SK-N-SH (cell line): ENCODE measurements around the gene LCE1B. TPM values are rescaled to one million over a fixed set of nuclear protein-coding genes. Genes with fewer than 3 reads are reported as not detected.

ENCODE experiments used
- CTCF ChIA-PET: fragments of 300-600, 350-600 bp; formaldehyde crosslinking; extraction: SDS; loops from one replicate; lab custom pipeline; 2021; lab: Yijun Ruan, JAX
- POLR2A ChIA-PET: fragments of 350-600 bp; sonication (Branson Sonifier 250); formaldehyde crosslinking; extraction: SDS; loops from one replicate; lab custom pipeline; 2020; ENCODE audit warnings: antibody characterized with exemption, inconsistent platforms; lab: Yijun Ruan, JAX
- DNase-seq: peaks from one replicate; pipeline ENCODE4 v3.0.0; 2012
- H2AFZ ChIP-seq: fragments of 200-600 bp; sonication (generic); 2 replicates; pipeline ENCODE4 v1.8.1; 2016; ENCODE audit warnings: antibody characterized with exemption, mild to moderate bottlenecking, low read depth
- H3F3A ChIP-seq: fragments of 200-600 bp; sonication (generic); replicated peaks from 2 replicates; pipeline ENCODE3; 2016; ENCODE audit warnings: antibody characterized with exemption, mild to moderate bottlenecking; ENCODE audit not compliant: insufficient read depth
- H3K27ac ChIP-seq, 2 experiments: fragments of 200-500 bp in 1 of 2; fragments of 200-600 bp in 1 of 2; sonication (Bioruptor generic) in 1 of 2; sonication (generic), shearing (Covaris generic) in 1 of 2; 2 replicates each; pipeline versions ENCODE4 v1.5.1 to v1.6.1; 2014 to 2016; ENCODE audit warnings: low read depth in 2 of 2, inconsistent platforms in 1 of 2, low read length in 1 of 2, mild to moderate bottlenecking in 1 of 2, mixed read lengths in 1 of 2
- H3K27me3 ChIP-seq: fragments of 200-600 bp; sonication (generic), shearing (Covaris generic); 2 replicates; pipeline ENCODE4 v1.6.1; 2016; ENCODE audit warnings: mixed run types; ENCODE audit not compliant: insufficient read depth
- H3K36me3 ChIP-seq, 2 experiments: fragments of 200-500 bp in 1 of 2; fragments of 200-600 bp in 1 of 2; sonication (Bioruptor generic) in 1 of 2; sonication (generic) in 1 of 2; replicated peaks in 1 of 2; 2 replicates each; pipeline versions ENCODE3 to v1.5.1; 2014 to 2016; ENCODE audit warnings: low read length in 1 of 2, mild to moderate bottlenecking in 1 of 2; ENCODE audit not compliant: insufficient read depth in 2 of 2, control insufficient read depth in 1 of 2
- H3K4me1 ChIP-seq, 2 experiments: fragments of 200-500 bp in 1 of 2; fragments of 200-600 bp in 1 of 2; sonication (Bioruptor generic) in 1 of 2; sonication (generic), shearing (Covaris generic) in 1 of 2; 2 replicates each; pipeline versions ENCODE4 v1.5.1 to v1.6.1; 2014 to 2016; ENCODE audit warnings: low read depth in 1 of 2, low read length in 1 of 2, mixed run types in 1 of 2; ENCODE audit not compliant: insufficient read depth in 2 of 2, control insufficient read depth in 1 of 2
- H3K4me2 ChIP-seq: fragments of 200-600 bp; sonication (generic), shearing (Covaris generic); 2 replicates; pipeline ENCODE4 v1.6.1; 2017; ENCODE audit warnings: mixed run types
- H3K4me3 ChIP-seq, 2 experiments: fragments of 200-500 bp in 1 of 2; fragments of 200-600 bp in 1 of 2; sonication (Bioruptor generic) in 1 of 2; sonication (generic), shearing (Covaris generic) in 1 of 2; 2 replicates each; pipeline versions ENCODE4 v1.5.1 to v1.8.1; 2014 to 2016; ENCODE audit warnings: low read depth in 2 of 2, inconsistent platforms in 1 of 2, low read length in 1 of 2, mild to moderate bottlenecking in 1 of 2, mixed read lengths in 1 of 2, moderate library complexity in 1 of 2
- H3K79me2 ChIP-seq: fragments of 200-600 bp; sonication (generic); 2 replicates; pipeline ENCODE4 v1.8.1; 2017; ENCODE audit warnings: mild to moderate bottlenecking; ENCODE audit not compliant: insufficient read depth
- H3K9ac ChIP-seq: fragments of 200-600 bp; sonication (generic); 2 replicates; pipeline ENCODE4 v1.6.1; 2017; ENCODE audit warnings: mixed run types
- H3K9me2 ChIP-seq: fragments of 200-600 bp; sonication (generic); 2 replicates; pipeline ENCODE4 v1.6.1; 2017; ENCODE audit warnings: mixed run types
- H3K9me3 ChIP-seq: fragments of 200-600 bp; sonication (generic); 2 replicates; pipeline ENCODE4 v1.6.1; 2017; ENCODE audit warnings: mixed run types, mild to moderate bottlenecking, moderate library complexity
- H4K20me1 ChIP-seq: fragments of 200-600 bp; sonication (generic); 2 replicates; pipeline ENCODE4 v1.6.1; 2017; ENCODE audit warnings: mild to moderate bottlenecking, mixed run types; ENCODE audit not compliant: insufficient read depth
- GABPA ChIP-seq: IDR thresholded peaks from 2 replicates; pipeline ENCODE4 v1.4.0; 2012; ENCODE audit warnings: low read depth, mild to moderate bottlenecking
- MEF2A ChIP-seq: IDR thresholded peaks from 2 replicates; pipeline ENCODE4 v1.4.0; 2012; ENCODE audit warnings: low read depth, borderline replicate concordance
- MXI1 ChIP-seq: IDR thresholded peaks from 2 replicates; pipeline ENCODE4 v1.6.1; 2012; ENCODE audit warnings: mild to moderate bottlenecking, low read depth, low read length, improper control_type of control experiment
- NFIC ChIP-seq: IDR thresholded peaks from 2 replicates; pipeline ENCODE4 v1.4.0; 2012; ENCODE audit warnings: borderline replicate concordance
- POLR2AphosphoS5 ChIP-seq: IDR thresholded peaks from 2 replicates; pipeline ENCODE4 v1.6.1; 2012; ENCODE audit warnings: low read depth, low read length
- RAD21 ChIP-seq: IDR thresholded peaks from 2 replicates; pipeline ENCODE4 v1.6.1; 2012; ENCODE audit warnings: mild to moderate bottlenecking, low read length
- RCOR1 ChIP-seq: fragments of 150-350 bp; IDR thresholded peaks from 2 replicates; pipeline ENCODE4 v1.6.1; 2017; ENCODE audit warnings: antibody characterized with exemption, low read length
- RFX5 ChIP-seq: IDR thresholded peaks from 2 replicates; pipeline ENCODE4 v1.6.1; 2012; ENCODE audit warnings: mild to moderate bottlenecking, improper control_type of control experiment, low read length
- SIN3A ChIP-seq: IDR thresholded peaks from 2 replicates; pipeline ENCODE4 v1.6.1; 2012; ENCODE audit warnings: low read depth, mild to moderate bottlenecking, low read length, moderate library complexity, borderline replicate concordance
- SMC3 ChIP-seq: IDR thresholded peaks from 2 replicates; pipeline ENCODE4 v1.6.1; 2012; ENCODE audit warnings: low read depth, low read length, improper control_type of control experiment
- WGBS: methylation state at CpG from one replicate; pipeline ENCODE4 v1.1.6; 2017; ENCODE audit warnings: low lambda C conversion rate; 5-methylcytosine and 5-hydroxymethylcytosine counted together
- polyA plus RNA-seq, 3 experiments: library from polyadenylated mRNA; depleted of rRNA; stranded (reverse); fragments of >200 nt; gene quantifications; 2 replicates each; pipeline ENCODE4 v1.2.3, GENCODE V29; 2012
- TF ChIP-seq, protein P1 (sequence below): fragments of 150-350 bp; IDR thresholded peaks from 2 replicates; pipeline ENCODE4 v1.6.1; 2017; ENCODE audit warnings: antibody characterized with exemption, low read length, low read depth, borderline replicate concordance
- TF ChIP-seq, protein P2 (sequence below): IDR thresholded peaks from 2 replicates; pipeline ENCODE4 v1.4.0; 2012; ENCODE audit warnings: low read depth, borderline replicate concordance
- TF ChIP-seq, protein P3 (sequence below): IDR thresholded peaks from 2 replicates; pipeline ENCODE4 v1.4.0; 2012; ENCODE audit warnings: low read depth
- TF ChIP-seq, protein P4 (sequence below): IDR thresholded peaks from 2 replicates; pipeline ENCODE4 v1.6.1; 2012; ENCODE audit warnings: mild to moderate bottlenecking, low read depth, low read length, moderate library complexity

LCE1B gene
- polyA plus RNA-seq, 1 of the 3 experiments (the other 2 are of a cell fraction) = not detected

DNA sequence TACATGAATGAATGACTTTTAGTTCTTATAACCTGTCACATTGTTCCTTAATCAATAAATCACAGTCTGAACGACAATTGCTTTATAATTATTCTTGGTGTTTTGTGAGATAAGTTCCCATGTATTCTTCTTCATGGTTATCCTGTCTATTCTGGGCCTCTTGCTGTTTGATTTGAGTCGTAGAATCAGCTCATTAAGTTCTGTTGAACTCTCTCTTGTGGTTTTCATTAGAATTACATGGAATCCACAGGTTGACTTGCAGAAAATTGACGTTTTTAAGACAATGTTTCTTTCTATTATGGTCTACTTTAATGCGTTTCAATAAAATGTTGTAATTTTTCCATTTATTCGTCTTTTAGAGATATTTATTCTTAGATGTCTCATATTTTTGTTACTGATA lies 11.5 kb downstream of the LCE1B start:
- H3K4me1 ChIP-seq = no peaks in the 10 kb centered on the region; a peak in 1 of 4 replicates
- H2AFZ ChIP-seq = no peak overlapping the region
- no peaks in the 10 kb centered on the region for H3K9me2 ChIP-seq
- CTCF ChIA-PET = no interaction called here
- H4K20me1 ChIP-seq = no peaks in the 10 kb centered on the region
- H3K9me3 ChIP-seq = no peaks in the 10 kb centered on the region
- no peaks in the 10 kb centered on the region for H3K36me3 ChIP-seq
- WGBS = 1% methylated on average over 5 of the region's 5 CpGs
- H3K27ac ChIP-seq = no peak overlapping the region
- no peaks in the 10 kb centered on the region for H3F3A ChIP-seq
- TF ChIP-seq, protein P1, sequence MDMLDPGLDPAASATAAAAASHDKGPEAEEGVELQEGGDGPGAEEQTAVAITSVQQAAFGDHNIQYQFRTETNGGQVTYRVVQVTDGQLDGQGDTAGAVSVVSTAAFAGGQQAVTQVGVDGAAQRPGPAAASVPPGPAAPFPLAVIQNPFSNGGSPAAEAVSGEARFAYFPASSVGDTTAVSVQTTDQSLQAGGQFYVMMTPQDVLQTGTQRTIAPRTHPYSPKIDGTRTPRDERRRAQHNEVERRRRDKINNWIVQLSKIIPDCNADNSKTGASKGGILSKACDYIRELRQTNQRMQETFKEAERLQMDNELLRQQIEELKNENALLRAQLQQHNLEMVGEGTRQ = no peak
- TF ChIP-seq, protein P2, sequence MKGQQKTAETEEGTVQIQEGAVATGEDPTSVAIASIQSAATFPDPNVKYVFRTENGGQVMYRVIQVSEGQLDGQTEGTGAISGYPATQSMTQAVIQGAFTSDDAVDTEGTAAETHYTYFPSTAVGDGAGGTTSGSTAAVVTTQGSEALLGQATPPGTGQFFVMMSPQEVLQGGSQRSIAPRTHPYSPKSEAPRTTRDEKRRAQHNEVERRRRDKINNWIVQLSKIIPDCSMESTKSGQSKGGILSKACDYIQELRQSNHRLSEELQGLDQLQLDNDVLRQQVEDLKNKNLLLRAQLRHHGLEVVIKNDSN = no peak
- no peak for TF ChIP-seq SIN3A
- no peak for TF ChIP-seq MXI1
- POLR2A ChIA-PET = no interaction called here
- no peak for DNase-seq
- no peak overlapping the region for H3K4me2 ChIP-seq
- H3K9ac ChIP-seq = no peak overlapping the region
- no peak overlapping the region for H3K4me3 ChIP-seq
- H3K79me2 ChIP-seq = no peaks in the 10 kb centered on the region
- H3K27me3 ChIP-seq = peaks cover 7% of the 10 kb centered on the region; the same call in 1 of the 2 replicates

DNA sequence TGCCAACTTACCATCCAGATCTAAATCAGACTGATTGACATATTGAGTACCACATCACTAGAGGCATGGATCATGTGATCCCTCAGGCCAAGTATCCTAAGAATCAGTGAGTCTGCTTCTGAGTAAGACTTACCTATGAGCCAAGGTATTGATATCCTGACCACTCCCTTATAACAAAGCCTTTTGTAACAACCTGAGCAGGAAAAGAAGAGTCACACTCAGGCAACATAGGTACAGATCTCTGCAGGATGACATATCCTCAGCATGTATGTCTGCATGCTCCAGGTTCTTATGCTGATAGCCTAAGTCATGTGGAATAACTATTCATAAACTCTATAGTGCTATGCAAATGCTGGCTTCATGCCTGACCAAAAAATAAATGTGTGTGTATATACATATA lies 13.2 kb downstream of the LCE1B start:
- Histone ChIP-seq H3K79me2 (no peaks in the 10 kb centered on the region), H3K4me1 (no peaks in the 10 kb centered on the region; a peak in 1 of 4 replicates), H4K20me1 (no peaks in the 10 kb centered on the region), H2AFZ (no peak overlapping the region), H3K36me3 (no peaks in the 10 kb centered on the region), H3K9me3 (no peaks in the 10 kb centered on the region), H3K9ac (no peak overlapping the region), H3K27me3 (peaks cover 7% of the 10 kb centered on the region; the same call in 1 of the 2 replicates), H3K9me2 (no peaks in the 10 kb centered on the region), H3K4me2 (no peak overlapping the region), H3K27ac (no peak overlapping the region), H3K4me3 (no peak overlapping the region), H3F3A (no peaks in the 10 kb centered on the region)
- no peak for DNase-seq
- CTCF ChIA-PET = no interaction called here
- TF ChIP-seq, protein P1 = no peak
- no peak for TF ChIP-seq POLR2AphosphoS5
- no peak for TF ChIP-seq MXI1
- no peak for TF ChIP-seq SMC3
- no peak for TF ChIP-seq RFX5
- TF ChIP-seq RCOR1 = no peak
- TF ChIP-seq NFIC = no peak
- TF ChIP-seq, protein P3, sequence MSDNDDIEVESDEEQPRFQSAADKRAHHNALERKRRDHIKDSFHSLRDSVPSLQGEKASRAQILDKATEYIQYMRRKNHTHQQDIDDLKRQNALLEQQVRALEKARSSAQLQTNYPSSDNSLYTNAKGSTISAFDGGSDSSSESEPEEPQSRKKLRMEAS = no peak
- TF ChIP-seq GABPA = no peak
- TF ChIP-seq, protein P4, sequence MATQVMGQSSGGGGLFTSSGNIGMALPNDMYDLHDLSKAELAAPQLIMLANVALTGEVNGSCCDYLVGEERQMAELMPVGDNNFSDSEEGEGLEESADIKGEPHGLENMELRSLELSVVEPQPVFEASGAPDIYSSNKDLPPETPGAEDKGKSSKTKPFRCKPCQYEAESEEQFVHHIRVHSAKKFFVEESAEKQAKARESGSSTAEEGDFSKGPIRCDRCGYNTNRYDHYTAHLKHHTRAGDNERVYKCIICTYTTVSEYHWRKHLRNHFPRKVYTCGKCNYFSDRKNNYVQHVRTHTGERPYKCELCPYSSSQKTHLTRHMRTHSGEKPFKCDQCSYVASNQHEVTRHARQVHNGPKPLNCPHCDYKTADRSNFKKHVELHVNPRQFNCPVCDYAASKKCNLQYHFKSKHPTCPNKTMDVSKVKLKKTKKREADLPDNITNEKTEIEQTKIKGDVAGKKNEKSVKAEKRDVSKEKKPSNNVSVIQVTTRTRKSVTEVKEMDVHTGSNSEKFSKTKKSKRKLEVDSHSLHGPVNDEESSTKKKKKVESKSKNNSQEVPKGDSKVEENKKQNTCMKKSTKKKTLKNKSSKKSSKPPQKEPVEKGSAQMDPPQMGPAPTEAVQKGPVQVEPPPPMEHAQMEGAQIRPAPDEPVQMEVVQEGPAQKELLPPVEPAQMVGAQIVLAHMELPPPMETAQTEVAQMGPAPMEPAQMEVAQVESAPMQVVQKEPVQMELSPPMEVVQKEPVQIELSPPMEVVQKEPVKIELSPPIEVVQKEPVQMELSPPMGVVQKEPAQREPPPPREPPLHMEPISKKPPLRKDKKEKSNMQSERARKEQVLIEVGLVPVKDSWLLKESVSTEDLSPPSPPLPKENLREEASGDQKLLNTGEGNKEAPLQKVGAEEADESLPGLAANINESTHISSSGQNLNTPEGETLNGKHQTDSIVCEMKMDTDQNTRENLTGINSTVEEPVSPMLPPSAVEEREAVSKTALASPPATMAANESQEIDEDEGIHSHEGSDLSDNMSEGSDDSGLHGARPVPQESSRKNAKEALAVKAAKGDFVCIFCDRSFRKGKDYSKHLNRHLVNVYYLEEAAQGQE = no peak
- no peak for TF ChIP-seq MEF2A
- no peak for TF ChIP-seq RAD21
- POLR2A ChIA-PET = no interaction called here
